ENCODE results near the gene ARV1. TPM values are rescaled to one million over a fixed set of nuclear protein-coding genes. Genes with fewer than 3 reads are reported as not detected.
A peak's percentile ranks its signal among the peaks of the same experiment; 100 is the strongest.

ARV1 gene
- total and polyA plus RNA-seq, 12 donors, result 19.8 to 60.3 (median 26.5) TPM

DNA sequence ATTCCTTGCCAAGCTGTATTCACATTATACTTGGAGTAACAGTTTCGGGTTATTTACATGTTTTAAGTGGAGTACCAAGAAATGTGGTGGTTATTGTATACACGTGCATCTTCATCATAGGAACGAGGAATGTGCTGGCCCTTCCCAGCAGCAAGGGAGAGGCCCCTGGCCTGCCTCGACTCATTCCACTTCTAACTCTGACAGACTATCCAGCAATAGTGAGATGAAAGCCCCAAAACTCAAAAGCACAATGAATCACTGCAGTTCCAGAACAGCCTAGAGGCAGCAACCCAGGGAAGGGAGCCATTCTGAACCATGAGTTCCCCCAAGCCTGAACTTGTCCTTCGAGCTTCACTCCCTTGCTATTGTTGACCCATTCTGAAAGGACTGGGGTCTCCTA is 38.1 kb downstream of the ARV1 start:
- 85 to 91% methylated on average over 5 of the region's 5 CpGs for WGBS, 2 donors
- Histone ChIP-seq H3K4me3 (no peak overlapping the region), H3K27ac (no peak overlapping the region), H3K36me3 (peaks cover 0 to 30% (median 4%) of the 10 kb centered on the region in 9 donors), H3K27me3 (no peaks in the 10 kb centered on the region), H3K4me1 (peaks cover 2 to 24% (median 8%) of the 10 kb centered on the region in 9 donors), H3K9me3 (peaks cover 0 to under 1% (median 0%) of the 10 kb centered on the region in 11 donors)
- intact Hi-C loops (cut with DNase I), result loop anchor here in 2 of 10 donors (10.0 kb wide), 2 partner anchors 178 to 188 kb away; no protein-coding TSS in a partner anchor
- DNase-seq, result no peak
- TF ChIP-seq, protein P1, sequence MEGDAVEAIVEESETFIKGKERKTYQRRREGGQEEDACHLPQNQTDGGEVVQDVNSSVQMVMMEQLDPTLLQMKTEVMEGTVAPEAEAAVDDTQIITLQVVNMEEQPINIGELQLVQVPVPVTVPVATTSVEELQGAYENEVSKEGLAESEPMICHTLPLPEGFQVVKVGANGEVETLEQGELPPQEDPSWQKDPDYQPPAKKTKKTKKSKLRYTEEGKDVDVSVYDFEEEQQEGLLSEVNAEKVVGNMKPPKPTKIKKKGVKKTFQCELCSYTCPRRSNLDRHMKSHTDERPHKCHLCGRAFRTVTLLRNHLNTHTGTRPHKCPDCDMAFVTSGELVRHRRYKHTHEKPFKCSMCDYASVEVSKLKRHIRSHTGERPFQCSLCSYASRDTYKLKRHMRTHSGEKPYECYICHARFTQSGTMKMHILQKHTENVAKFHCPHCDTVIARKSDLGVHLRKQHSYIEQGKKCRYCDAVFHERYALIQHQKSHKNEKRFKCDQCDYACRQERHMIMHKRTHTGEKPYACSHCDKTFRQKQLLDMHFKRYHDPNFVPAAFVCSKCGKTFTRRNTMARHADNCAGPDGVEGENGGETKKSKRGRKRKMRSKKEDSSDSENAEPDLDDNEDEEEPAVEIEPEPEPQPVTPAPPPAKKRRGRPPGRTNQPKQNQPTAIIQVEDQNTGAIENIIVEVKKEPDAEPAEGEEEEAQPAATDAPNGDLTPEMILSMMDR (IDR thresholded peaks at IDR 0.05), result no peak
- no peak for ATAC-seq

DNA sequence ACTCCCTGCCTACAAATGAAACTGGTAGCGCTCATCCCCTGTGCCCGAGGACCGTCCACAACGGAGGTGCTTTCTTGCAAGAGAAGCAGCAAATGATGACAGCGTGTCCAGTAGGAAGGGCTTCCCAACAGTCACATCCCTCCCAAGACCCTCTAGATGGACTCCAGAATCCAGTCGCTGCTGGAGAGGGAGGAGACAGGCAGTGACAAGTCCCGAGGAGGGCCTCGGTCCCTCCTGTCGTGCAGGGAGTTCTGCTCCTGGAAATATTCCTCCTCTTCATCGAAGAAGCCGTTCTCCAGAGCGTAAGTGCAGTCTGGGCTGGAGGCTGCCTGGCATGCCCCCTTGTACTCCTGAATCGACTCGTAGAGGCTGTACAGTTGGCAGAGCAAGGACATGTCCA is 40.8 kb downstream of the ARV1 start:
- Histone ChIP-seq H3K36me3 (peaks cover 0 to 30% (median 4%) of the 10 kb centered on the region in 9 donors), H3K27me3 (no peaks in the 10 kb centered on the region), H3K4me1 (peaks cover 2 to 26% (median 8%) of the 10 kb centered on the region in 9 donors), H3K4me3 (no peak overlapping the region), H3K9me3 (no peaks in the 10 kb centered on the region), H3K27ac (peak overlapping the region in 1 of 10 donors; percentile 51)
- intact Hi-C loops (cut with DNase I), result loop anchor here in 2 of 10 donors (10.0 kb wide), 2 partner anchors 175 to 185 kb away; no protein-coding TSS in a partner anchor
- DNase-seq, result no peak
- TF ChIP-seq, protein P1 (IDR thresholded peaks at IDR 0.05), result no peak
- ATAC-seq, result no peak
- WGBS, 2 donors, result 92% methylated on average over 14 of the region's 14 CpGs

DNA sequence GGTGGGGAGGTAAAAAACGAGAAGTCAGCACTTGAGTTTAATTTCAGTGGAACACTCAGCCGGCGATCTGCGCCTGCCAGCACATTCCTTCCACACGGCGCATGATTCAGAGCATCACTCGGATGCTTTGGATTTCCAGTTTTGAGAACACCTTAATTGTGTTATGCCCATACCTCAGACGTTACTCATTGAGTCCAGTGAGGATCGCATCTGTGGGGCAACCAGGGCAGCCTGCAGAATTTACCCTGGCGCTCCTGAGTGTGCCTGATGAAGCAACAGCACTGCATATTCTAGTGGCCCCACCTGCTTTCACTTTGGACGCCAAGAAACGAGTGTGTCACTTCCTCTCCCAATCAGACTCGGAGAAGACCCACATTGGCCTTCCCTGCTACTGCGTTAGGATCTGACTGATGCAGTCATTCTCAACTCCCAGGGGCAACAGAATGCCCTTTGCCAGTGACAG is 41.3 kb downstream of the ARV1 start:
- peaks cover 0 to 29% (median 4%) of the 10 kb centered on the region in 9 donors for H3K36me3 ChIP-seq
- peaks cover 2 to 26% (median 8%) of the 10 kb centered on the region in 9 donors for H3K4me1 ChIP-seq
- ATAC-seq (peak in 7 of 8 donors; percentile 43 to 82 (median 60)), DNase-seq (peak in 1 of 2 donors; percentile 21)
- no peaks in the 10 kb centered on the region for H3K9me3 ChIP-seq
- peak overlapping the region in 6 of 10 donors; percentile 15 to 60 (median 40) for H3K27ac ChIP-seq
- intact Hi-C loops (cut with DNase I), result no loop called here
- no peak overlapping the region for H3K4me3 ChIP-seq
- TF ChIP-seq, protein P1 (IDR thresholded peaks at IDR 0.05), result no peak
- WGBS, 2 donors, result 69 to 73% methylated on average over 14 of the region's 14 CpGs
- H3K27me3 ChIP-seq, result no peaks in the 10 kb centered on the region

DNA sequence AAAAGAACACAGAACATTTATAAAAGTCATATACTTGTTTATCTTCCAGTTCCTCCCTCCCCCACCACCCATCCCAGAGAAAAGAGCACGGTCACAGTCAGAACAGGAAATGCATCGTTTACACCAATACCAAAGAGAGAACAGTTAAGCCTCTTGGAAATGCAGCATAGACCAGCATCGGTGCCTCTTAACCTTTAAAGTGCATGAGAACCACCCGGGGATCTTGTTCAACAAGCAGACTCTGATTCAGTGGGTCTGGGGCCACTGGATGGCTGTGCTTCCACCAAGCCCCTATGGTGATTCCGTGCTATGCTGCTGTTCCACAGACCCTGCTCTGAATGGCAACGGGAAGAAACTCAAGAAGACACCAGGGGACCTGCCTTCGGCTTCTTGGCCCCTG is 41.9 kb downstream of the ARV1 start:
- ATAC-seq, result peak in 2 of 8 donors; percentile 12 to 24
- 47 to 52% methylated on average over 7 of the region's 7 CpGs for WGBS, 2 donors
- Histone ChIP-seq H3K4me1 (peaks cover 2 to 26% (median 8%) of the 10 kb centered on the region in 9 donors), H3K9me3 (no peaks in the 10 kb centered on the region), H3K4me3 (peak overlapping the region in 1 of 10 donors; percentile 8), H3K36me3 (peaks cover 0 to 28% (median 4%) of the 10 kb centered on the region in 9 donors), H3K27me3 (no peaks in the 10 kb centered on the region), H3K27ac (peak overlapping the region in 8 of 10 donors; percentile 30 to 64 (median 52))
- TF ChIP-seq, protein P1 (IDR thresholded peaks at IDR 0.05), result no peak
- DNase-seq, result no peak
- intact Hi-C loops (cut with DNase I), result no loop called here
